ENCODE results near the gene ARFGEF2. TPM values are rescaled to one million over a fixed set of nuclear protein-coding genes. Genes with fewer than 3 reads are reported as not detected.

The ARFGEF2 gene
- total RNA-seq, 4 donors from 2014 or later = 25.6 to 41.0 (median 33.5) TPM

DNA sequence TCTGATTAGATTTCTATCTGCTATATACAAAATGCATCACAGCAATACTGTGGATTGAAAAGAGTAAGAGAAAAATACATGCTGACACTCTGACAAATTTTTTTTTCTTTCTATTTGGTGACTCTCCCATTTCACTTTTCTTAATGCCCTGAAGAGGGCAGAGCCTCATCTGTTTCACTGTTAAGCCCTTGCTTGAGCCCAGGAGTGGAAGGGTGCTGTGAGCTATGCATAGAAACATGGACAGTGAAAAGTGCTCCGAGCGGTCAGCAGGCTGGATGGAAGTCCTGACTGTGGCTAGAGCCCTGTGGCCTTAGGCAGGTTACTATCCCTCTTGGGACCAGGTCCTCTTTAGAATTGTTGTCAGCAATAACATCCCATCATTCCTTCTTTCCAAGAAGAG lies 107.2 kb downstream of the ARFGEF2 start:
- peaks cover 4 to 79% of the 10 kb centered on the region in 2 donors for H3K36me3 ChIP-seq
- ATAC-seq (no peak), DNase-seq (no peak)
- no peak overlapping the region for H3K27ac ChIP-seq
- no peaks in the 10 kb centered on the region for H3K27me3 ChIP-seq
- intact Hi-C loops (cut with DNase I; ENCODE audit: low total_unique reads) = no loop called here
- TF ChIP-seq, protein P1, sequence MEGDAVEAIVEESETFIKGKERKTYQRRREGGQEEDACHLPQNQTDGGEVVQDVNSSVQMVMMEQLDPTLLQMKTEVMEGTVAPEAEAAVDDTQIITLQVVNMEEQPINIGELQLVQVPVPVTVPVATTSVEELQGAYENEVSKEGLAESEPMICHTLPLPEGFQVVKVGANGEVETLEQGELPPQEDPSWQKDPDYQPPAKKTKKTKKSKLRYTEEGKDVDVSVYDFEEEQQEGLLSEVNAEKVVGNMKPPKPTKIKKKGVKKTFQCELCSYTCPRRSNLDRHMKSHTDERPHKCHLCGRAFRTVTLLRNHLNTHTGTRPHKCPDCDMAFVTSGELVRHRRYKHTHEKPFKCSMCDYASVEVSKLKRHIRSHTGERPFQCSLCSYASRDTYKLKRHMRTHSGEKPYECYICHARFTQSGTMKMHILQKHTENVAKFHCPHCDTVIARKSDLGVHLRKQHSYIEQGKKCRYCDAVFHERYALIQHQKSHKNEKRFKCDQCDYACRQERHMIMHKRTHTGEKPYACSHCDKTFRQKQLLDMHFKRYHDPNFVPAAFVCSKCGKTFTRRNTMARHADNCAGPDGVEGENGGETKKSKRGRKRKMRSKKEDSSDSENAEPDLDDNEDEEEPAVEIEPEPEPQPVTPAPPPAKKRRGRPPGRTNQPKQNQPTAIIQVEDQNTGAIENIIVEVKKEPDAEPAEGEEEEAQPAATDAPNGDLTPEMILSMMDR (IDR thresholded peaks at IDR 0.05 in 4 of 5, conservative IDR thresholded peaks at IDR 0.05 in 1 of 5) = no peak
- no peak overlapping the region for H3K4me3 ChIP-seq
- no peaks in the 10 kb centered on the region for H3K9me3 ChIP-seq
- H3K4me1 ChIP-seq = no peaks in the 10 kb centered on the region
- in situ Hi-C loops (cut with MboI; ENCODE audit: low sequenced_read_pairs in 4 of 4) = no loop called here

DNA sequence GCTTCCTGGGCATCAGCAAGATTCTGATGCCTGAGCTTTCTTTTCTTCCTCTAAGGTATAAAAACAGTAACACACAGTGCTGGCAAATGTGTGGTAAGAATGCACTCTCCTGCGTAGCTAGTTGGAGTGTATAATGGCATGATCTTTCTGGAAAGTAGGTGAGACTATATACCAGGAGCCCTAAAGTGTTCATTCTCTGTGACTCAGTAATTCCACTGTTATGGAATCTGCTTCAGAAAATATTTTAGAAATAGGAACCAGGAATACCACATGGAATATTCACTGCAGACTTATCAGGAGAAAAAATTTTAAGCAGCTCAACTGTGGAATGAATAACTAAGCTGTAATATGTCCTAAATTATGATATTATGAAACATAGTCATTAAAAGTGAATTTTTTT lies 107.7 kb downstream of the ARFGEF2 start:
- Histone ChIP-seq H3K27ac (no peak overlapping the region), H3K9me3 (no peaks in the 10 kb centered on the region), H3K4me1 (no peaks in the 10 kb centered on the region), H3K36me3 (peaks cover 4 to 78% of the 10 kb centered on the region in 2 donors), H3K4me3 (no peak overlapping the region), H3K27me3 (no peaks in the 10 kb centered on the region)
- TF ChIP-seq POLR2A (IDR thresholded peaks at IDR 0.05) = no peak
- TF ChIP-seq, protein P1 (IDR thresholded peaks at IDR 0.05 in 4 of 5, conservative IDR thresholded peaks at IDR 0.05 in 1 of 5) = no peak
- ATAC-seq (no peak), DNase-seq (no peak)
- intact Hi-C loops (cut with DNase I; ENCODE audit: low total_unique reads) (no loop called here), in situ Hi-C loops (cut with MboI; ENCODE audit: low sequenced_read_pairs in 4 of 4) (no loop called here)

DNA sequence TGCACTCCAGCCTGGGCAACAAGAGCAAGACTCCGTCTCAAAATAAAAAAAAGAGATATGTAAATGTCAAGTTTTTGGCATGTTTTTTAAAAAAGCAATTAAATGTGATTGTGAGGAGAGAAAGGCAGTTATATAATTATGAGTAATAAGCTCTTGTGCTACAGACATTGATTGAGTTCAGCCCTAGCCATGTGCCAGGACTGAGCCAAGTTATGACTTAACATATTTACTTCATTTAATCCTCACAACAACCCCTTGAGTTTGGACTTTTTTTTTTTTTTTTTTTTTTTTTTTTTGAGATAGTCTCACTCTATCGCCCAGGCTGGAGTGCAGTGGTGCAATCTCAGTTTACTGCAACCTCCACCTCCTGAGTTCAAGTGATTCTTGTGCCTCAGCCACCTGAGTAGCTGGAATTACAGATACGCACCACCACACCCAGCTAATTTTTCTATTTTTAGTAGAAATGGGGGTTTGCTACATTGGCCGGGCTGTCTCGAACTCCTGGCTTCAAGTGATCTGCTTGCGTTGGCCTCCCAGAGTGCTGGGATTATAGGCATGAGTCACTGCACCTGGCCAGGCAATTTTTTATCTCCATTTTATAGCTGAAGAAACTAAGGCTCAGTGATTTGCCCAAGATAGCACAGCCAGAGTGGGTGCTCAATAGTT lies 109.6 kb downstream of the ARFGEF2 start:
- H3K27ac ChIP-seq = no peak overlapping the region

DNA sequence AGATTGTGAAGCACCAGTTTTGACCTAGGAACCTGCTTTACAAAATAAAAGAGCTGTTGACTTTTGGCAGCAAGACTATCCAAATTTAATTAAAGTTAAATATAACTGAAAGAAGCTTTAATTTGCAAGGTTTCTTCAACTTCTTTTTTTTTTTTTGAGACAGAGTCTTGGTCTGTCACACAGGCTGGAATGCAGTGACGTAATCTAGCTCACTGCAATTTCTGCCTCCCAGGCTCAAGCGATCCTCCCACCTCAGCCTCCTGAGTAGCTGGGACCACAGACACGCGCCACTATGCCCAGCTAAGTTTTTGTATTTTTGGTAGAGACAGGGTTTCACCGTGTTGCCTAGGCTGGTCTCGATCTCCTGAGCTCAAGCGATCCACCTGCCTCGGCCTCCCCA lies 110.9 kb downstream of the ARFGEF2 start:
- Histone ChIP-seq H3K27ac (no peak overlapping the region), H3K4me1 (no peaks in the 10 kb centered on the region), H3K36me3 (peaks cover 4 to 55% of the 10 kb centered on the region in 2 donors), H3K9me3 (no peaks in the 10 kb centered on the region), H3K4me3 (no peak overlapping the region), H3K27me3 (no peaks in the 10 kb centered on the region)
- intact Hi-C loops (cut with DNase I; ENCODE audit: low total_unique reads) (no loop called here), in situ Hi-C loops (cut with MboI; ENCODE audit: low sequenced_read_pairs in 4 of 4) (no loop called here)
- TF ChIP-seq, protein P1 (IDR thresholded peaks at IDR 0.05 in 4 of 5, conservative IDR thresholded peaks at IDR 0.05 in 1 of 5) = no peak
- no peak for TF ChIP-seq POLR2A (IDR thresholded peaks at IDR 0.05)
- DNase-seq (no peak), ATAC-seq (no peak)

More for the DNA sequence above, 109.6 kb downstream of the ARFGEF2 start:
- Histone ChIP-seq H3K27me3 (no peaks in the 10 kb centered on the region), H3K4me3 (no peak overlapping the region), H3K4me1 (no peaks in the 10 kb centered on the region), H3K9me3 (no peaks in the 10 kb centered on the region), H3K36me3 (peaks cover 4 to 69% of the 10 kb centered on the region in 2 donors)
- DNase-seq (no peak), ATAC-seq (peak in 1 of 2 donors; percentile 50)
- intact Hi-C loops (cut with DNase I; ENCODE audit: low total_unique reads) (no loop called here), in situ Hi-C loops (cut with MboI; ENCODE audit: low sequenced_read_pairs in 4 of 4) (no loop called here)
- TF ChIP-seq, protein P1 (IDR thresholded peaks at IDR 0.05 in 4 of 5, conservative IDR thresholded peaks at IDR 0.05 in 1 of 5) = no peak
- TF ChIP-seq POLR2A (IDR thresholded peaks at IDR 0.05) = no peak

All from gastrocnemius medialis (tissue), 4 donors.